HT1080 (cell line): ENCODE results near the gene LIMK1. TPM values are rescaled to one million over a fixed set of nuclear protein-coding genes. Genes with fewer than 3 reads are reported as not detected.
"Not testable (repeated sequence)": the region's sequence is repeated elsewhere in the genome, so short reads cannot be mapped to it uniquely, and the experiment has no call there.

Experiments used
- DNase-seq: peaks from one replicate; pipeline ENCODE4 v3.0.0-alpha.2; 2015; ENCODE audit warnings: low read depth
- polyA plus RNA-seq, 2 experiments: library from polyadenylated mRNA; depleted of rRNA; stranded (reverse); fragments of >200 nt; gene quantifications; 2 replicates each; pipeline ENCODE4 v1.2.3, GENCODE V29; 2015
- total RNA-seq: library from RNA; depleted of rRNA; stranded (reverse); fragments of >200 nt; shearing (Covaris generic); gene quantifications from 2 replicates; pipeline ENCODE4 v1.2.3, GENCODE V29; 2014; rRNA removed

LIMK1 gene
- 36.5 and 46.6 TPM in 2 replicates for total RNA-seq
- polyA plus RNA-seq (2015; cell fraction: cytosol; rRNA removed) = 47.7 and 51.3 TPM in 2 replicates
- polyA plus RNA-seq (2015; cell fraction: nucleus; rRNA removed) = 31.0 and 36.1 TPM in 2 replicates

DNA sequence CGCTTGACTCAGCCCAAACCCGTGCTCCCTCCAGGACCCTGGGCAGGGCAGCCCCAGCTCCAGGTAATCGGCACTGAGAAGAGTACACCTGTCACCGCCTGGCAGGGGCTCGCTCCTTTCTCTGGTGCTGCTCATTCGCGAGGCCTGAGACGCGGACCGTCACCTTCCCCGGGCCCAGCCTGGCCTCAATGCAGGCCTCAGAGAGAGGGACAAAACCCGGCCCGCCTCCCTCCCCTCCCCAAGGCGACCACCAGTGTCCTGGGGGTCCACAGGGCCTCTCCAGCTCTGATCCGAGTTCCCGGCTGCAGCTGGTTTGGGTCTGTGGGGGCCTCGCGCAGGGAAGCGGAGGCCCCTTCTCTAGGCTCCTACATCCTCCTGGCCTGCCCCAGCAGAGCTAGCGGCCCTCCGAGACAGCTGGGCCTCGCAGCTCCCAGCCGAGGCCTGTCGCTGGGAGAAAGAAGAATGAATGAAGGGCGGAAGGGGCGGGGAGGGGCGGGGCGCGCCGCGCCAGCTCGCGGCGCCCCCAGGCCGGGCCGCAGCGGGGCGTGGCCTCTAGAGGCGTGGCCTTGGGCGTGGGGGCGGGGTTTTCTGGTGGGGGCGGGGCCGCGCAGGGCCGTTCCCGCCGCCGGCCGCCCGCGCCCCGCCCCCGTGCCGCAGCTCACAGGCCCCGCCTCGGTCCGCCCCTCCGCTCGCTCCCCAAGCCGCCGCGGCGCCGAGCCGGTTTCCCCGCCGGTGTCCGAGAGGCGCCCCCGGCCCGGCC is at the start of gene LIMK1:
Gene LIMK1, plus strand, starts transcription at position 688 of the 760 bp plus-strand sequence. CDS start 187 bp downstream, outside the sequence.
- DNase-seq = peak; percentile 64

DNA sequence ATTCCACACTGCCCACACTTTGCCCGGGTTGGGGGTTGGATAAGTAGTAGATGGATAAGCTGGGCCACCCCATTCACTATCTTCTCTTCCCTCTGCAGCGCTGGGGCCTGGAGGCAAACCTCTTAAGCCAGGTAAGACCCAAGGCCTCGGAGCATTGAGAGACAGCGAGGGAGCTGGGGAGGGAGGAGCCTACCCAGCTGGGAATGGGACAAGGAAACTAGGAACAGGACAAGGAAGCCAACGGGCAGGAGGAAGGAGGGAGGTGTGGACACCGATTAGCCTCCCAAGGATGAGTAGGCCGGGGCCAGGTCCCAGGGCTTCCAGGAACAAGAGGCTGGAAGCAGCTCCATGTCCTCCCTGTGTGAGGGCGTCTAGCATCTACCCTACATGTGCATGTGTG is 46.0 kb upstream of the LIMK1 start:
- DNase-seq = no peak

DNA sequence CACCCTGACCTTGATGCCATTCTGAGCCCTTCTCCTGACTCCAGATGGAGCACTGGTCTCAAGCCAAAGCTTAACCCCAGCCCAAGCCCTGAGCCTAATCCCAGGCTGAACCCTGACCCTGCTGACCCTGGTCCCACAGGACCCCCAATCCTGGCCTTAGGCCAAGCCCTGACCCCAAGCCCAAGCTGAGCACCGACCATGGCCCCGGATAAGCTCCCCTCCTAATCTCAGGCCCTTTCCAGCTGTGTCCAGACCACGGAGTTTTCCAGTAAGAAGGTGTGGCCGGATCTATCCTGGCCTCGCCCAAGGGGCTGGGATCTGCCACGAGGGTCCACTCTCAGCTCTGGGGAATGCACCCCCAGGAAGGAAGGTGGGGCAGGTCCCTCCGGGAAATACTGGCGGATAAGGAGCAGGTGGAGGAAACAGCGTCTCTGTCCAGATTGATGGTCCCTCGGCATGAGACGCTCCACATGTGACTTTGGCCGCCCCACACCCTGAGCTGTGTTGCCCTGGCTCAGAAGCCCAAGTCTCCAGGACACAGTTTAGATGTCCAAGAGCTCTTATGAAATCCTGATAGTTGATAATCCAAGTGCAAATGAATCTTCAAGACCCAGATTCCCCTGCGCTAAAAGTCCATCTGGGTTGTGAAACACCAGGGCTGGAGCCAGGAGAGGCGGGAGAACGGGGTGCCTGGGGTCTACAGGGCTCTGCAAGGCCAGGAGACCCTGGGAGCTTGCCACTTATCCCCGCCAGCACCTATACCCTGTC is 45.2 kb upstream of the LIMK1 start:
- DNase-seq = no peak

DNA sequence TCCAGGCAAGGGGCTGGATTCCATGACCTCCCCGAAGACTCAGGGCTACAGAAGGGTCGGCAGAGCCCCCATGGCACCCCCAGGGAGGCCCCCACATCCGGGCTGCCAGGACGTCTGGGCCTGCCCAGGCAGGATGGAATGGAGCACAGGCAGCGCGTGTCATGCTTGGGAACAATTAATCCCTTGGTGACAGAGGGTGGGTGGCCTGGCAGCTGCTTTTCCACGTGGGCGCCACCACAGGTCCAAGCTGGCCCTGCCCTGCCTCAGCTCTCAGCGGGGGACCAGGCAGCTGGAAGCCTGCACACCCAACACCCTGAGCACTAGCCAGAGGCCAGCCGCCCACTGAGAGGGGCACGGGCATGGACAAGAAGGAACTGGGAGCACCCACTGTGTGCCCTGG is 44.3 kb upstream of the LIMK1 start:
- DNase-seq = no peak

DNA sequence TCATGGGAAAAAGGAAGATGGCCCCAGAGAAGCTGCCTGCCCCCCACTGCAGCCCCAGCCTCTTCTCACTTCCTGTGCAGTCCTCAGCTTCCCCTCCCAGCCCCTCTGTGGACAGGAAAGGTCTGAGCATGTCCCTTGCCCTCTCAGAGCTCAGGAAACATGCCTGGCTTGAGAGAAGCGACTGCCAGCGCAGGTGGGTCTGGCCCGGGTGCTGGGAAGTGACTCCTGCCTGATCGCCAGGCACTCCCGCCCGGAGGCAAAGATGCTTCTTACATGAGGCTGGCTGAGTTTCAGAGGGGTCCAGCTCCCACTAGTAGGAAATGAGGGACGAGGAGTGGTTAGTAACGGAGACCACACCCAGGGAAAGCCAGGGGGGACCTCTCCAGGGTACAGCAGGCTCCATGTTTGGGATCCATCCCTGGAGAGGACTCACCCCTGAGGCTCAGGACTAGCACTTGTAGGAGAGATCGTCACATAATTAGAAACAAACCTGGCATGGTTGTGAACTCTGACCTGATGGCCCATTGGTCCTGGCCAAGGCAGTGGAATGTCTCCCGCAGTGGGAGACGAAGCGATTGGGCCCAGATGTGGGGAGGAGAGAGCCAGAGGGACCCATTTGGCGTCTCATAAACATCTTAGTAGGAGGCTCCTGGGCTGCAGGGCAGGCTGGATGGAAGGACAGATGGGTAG is 43.4 kb upstream of the LIMK1 start:
- DNase-seq = no peak

DNA sequence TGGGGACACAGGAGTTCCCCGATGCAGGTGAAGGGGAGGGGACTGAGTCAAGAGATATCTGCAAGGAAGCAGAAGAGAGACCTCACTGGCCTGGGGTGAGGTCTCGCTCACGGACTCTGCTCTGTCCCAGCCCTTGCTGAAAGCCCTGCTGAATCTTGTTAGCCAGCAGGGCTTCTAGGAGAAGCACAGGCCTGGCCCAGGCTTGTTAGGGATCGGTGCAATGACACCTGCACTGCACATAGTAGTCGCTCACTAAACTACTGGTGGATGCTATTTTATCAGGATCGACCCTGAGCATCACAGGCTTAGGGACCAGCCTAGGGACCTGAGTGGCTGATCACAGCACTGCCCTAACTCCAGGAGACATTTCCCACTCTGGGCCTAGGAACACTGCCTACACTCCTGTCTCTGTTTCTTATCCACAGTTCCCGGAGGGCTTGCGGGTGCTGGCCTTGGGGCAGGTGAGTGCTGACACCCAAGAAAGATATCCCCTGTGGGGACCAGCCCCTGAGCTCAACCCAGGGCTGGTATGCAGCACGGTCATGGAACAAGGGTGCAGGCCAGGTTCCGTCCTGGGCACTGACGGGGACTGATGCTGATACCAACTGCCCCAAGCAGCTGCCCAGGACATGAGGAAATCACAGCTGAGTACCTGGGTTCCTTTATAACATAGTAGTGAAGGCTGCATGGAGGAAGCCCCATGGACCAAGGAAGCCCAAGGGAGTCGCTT is 42.6 kb upstream of the LIMK1 start:
- no peak for DNase-seq

DNA sequence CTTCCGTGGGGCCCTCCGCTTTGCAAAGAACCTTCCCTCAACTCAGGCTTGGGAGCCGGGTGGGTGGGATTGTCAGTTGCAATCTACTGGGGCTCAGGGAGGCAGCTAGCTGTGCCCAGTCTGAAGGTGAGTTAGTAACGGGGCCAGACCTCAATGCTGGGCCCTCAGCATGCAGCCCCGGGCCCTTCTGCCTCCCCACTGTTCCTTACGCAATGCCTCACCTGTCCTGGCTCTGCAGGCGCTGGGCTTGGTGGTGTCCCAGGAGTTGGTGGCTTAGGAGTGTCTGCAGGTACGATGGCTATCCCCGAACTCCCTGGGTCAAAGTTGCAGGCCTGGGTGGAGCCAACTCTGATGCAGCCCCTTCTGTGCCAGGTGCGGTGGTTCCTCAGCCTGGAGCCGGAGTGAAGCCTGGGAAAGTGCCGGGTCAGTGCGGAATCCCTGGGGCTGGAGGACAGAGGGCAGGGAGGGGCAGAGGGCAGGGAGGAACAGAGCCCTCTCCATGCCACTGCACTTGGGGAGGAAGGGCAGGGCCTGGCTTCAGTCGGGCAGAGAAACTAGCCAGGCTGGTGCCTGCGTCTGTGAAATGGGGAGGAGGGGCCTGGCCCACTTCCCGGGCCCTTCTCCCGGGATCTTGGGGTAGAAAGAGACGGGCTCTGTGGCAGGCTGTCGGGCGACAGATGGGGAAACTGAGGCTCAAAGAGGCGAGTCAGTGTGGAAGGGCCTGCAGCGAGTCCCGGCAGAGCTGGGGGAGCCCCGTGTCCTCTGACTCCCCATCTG is 40.7 kb upstream of the LIMK1 start:
- no peak for DNase-seq

DNA sequence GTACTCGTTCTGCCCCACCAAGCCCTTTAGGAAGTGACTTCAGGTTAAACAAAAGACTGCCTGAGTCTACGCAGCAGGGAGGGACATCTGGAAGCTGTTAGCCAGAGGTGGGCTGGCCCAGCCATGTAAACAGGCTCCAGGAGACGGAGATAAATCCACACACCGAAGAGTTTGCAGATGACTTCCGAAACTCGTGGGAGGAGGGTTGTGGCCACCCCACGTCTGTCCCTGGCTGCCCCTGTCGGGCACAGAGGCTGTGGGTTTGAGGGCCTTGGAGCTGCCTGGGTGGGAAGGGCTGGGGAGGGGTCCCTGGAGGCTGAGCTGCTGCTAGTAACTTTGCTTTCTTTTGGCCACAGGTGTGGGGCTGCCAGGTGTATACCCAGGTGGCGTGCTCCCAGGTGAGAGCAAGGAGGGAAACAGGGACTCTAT is 40.1 kb upstream of the LIMK1 start:
- DNase-seq = no peak

DNA sequence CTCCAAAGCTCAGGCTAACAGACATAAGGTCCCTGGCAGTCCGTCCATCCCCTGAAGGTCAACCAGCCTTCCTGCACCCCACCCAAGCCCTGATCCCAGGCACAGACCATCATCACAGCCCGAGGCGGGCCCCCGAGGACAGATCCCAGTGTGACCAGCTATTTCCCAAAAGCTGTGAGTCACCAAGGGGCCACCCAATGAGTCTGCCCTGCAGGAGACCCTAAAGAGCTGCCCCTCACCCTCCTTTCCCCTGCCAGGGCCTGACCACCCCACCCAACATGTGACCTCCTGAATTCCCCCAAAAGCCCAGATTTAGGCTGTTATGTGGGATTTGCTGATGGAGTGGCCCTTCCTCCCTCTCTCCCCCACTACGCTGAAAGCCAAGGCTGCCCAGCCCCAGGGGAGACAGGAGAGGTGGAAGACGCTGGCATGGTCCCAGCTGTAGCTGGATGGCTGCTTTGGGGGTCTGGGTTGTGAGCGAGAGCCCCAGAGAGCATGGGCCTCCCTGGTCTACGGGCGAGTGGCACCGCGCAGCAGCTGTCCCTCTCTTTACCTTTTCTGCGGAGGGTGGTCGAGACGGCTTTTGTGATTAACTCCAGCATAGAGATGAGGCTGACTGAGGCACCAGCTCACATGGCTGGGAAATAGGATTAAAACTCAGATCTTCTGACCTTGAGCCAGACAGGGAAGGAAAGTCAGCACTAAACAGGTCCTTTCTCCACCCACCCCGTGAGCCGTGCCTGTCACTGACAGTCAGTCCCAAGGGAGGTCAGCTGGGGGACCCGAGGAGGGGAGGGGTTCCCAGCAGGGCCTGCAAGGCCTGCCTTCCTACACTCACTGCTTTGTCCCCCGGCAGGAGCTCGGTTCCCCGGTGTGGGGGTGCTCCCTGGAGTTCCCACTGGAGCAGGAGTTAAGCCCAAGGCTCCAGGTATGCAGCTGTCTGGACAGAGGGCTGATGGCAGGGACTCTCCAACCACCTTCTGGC is 38.9 kb upstream of the LIMK1 start:
- no peak for DNase-seq

DNA sequence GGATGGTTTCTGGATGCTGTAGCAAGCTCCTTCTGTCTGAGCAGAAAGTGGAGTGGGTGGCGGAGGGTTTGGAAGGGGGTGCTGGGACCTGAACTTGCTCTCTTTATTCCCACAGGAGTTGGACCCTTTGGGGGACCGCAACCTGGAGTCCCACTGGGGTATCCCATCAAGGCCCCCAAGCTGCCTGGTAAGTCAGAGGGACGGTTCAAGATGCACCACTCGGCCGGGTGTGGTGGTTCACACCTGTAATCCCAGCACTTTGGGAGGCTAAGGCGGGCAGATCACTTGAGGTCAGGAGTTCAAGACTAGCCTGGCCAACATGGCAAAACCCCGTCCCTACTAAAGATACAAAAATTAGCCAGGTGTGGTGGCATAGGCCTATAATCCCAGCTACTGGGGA is 37.0 kb upstream of the LIMK1 start:
- not testable (repeated sequence) for DNase-seq

DNA sequence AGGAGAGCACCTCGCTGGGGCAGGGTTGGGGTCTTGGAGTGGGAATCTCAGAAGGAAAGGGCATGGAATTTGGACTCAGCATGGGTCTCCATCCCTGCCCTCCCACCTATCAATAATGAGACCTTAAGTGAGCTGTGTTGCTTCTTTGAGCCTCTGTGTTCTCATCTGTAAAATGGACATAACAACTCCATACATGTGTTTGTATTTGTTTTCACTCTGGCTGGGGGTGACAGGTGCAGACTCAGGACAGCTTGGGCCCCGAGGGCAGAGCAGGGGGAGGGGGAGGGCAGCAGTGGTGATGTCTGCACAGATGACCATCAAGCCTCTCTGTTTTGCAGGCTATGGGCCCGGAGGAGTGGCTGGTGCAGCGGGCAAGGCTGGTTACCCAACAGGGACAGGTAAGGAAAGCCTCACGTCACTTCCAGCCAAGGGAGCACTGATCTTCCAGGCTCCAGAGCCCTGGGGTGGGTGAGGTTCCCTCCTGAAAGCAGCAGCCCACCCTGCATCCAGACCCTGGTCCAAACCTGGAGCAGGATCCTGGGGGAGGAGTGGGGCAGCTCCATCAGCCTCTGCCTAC is 35.7 kb upstream of the LIMK1 start:
- no peak for DNase-seq

DNA sequence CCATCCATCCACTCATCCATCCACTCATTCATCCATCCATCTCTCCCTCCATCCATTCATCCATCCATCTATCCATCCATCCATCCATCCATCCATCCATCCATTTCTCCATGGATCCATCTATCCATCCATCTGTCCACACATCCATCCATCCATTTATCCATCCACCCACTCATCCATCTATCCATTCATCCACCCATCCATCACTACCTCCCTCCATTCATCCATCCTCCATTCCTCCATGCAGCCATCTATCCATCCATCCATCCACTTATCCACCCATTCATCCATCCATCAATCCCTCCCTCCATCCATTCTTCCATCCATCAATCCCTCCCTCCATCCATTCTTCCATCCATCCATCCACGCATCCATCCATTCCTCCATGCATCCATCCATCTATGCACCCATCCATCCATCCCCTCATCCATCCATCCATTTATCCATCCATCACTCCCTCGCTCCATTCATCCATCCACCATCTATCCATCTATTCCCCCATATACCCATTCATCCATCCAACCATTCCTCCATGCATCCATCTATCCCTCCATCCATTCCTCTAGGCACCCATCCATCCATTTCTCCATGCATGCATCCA is 34.5 kb upstream of the LIMK1 start:
- no peak for DNase-seq

DNA sequence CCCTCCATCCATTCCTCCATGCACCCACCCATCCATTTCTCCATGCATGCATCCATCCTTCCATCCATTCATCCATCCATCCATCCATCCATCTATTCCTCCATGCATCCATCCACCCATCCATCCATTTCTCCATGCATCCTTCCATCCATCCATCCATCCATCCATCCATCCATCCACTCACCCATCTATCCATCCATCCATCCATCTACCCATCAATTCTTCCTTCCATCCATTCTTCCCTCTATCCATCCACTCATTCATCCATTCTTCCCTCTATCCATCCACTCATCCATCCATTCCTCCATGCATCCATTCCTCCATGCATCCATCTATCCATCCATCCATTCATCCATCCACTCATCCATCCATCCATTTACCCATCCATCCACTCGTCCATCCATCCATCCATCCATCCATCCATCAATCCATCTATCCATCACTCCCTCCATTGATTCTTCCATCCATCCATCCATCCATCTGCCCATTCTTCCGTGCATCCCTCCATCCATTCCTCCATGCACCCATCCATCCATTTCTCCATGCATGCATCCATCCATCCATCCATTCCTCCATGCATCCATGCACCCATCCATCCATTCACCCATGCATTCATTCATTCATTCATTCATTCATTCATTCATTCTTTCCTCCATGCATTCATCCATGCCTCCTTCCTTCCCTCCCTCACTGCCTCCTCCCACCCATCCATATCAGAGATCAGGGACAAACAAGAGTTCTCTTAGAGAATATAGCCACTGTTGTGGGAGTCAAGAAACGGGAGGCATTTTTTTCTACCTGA is 33.4 kb upstream of the LIMK1 start:
- DNase-seq = no peak

DNA sequence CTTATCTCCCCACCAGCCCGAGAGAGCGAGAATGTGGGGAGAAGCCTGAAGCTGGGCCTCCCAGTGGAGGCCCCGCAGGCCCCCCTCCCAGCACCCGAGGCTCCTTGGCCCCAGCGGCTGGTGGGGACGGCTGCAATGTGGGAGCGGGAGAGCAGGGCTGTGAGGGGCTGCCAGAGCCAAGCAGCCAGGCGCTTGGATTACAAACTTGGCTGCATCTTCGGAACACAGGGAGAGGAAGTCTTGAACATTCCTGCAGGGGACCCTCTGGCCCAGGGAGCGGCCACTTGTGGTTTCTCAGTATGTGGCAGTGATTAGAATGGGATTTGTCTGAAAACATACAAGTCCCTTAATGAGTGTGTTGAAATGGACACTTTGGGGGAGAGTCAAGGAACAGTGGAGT is 32.4 kb upstream of the LIMK1 start:
- DNase-seq = no peak

DNA sequence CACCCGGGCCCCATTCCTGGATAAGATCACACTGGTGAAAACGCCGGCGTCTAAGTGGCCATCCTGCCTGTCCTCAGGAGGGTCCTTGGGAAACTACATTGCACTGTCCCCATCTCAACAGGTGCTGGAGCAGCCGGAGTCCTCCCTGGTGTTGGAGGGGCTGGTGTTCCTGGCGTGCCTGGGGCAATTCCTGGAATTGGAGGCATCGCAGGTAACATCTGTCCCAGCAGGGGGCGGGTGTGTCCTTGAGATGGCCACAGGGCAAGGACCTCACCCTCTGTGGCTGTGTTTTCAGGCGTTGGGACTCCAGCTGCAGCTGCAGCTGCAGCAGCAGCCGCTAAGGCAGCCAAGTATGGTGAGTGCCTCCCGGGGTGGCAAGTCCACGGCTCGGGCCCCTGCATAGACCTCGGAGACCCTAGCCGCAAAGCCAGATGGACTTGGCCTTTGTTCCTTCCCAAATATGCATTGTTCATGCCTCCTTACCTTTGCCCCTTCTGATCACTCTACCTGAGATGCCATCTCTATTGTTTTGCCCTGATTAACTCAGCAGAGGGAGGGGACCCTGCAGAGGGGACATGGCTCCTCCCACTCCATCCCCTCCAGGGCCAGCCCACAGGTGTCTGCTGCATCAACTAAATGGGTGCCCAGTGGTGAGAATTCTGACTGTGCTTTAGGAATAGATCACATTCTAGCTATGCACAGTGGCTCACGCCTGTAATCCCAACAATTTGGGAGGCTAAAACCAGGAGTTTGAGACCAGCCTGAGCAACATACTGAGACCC is 31.8 kb upstream of the LIMK1 start:
- DNase-seq = peak; percentile 48

DNA sequence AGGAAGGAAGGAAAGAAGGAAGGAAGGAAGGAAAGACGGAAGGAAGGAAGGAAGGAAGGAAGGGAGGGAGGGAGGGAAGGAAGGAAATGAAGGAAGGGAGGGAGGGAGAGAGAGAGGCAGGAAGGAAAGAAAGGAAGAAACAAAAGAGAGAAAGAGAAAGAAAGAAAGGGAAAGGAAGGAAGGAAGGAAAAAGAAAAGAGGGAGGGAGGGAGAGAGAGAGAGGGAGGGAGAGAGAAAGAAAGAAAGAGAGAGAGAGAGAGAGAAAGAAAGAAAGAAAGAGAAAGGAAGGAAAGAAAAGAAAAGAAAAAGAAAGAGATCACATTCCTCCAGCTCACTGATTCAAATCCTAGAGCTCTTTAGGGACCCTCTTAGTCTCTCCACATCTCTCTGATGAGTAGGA is 31.0 kb upstream of the LIMK1 start:
- DNase-seq = no peak
